Panc1 (cell line): ENCODE measurements around the gene ZRANB2. TPM values are rescaled to one million over a fixed set of nuclear protein-coding genes. Genes with fewer than 3 reads are reported as not detected.

ENCODE experiments used
- ATAC-seq: fragments of 200-7000 bp; cut with Tn5 transposase; 2 replicates; pipeline ENCODE4 v1.9.1; 2020; ENCODE audit warnings: mild to moderate bottlenecking, moderate library complexity
- Bru-seq: library from RNA; stranded (reverse); fragments of 400-500 nt; gene quantifications from one replicate; lab custom pipeline; 2021; lab: Mats Ljungman, UMichigan
- BruChase-seq, 2 experiments: library from RNA; stranded (reverse); fragments of 400-500 nt; gene quantifications; one replicate each; lab custom pipeline; 2021; lab: Mats Ljungman, UMichigan
- BruUV-seq: library from RNA; stranded (reverse); fragments of 400-500 nt; replicated peaks from 2 replicates; lab custom pipeline; 2021; lab: Mats Ljungman, UMichigan
- CTCF ChIA-PET: fragments of 300-600 bp; sonication (Branson Sonifier 250); formaldehyde crosslinking; loops from one replicate; lab custom pipeline; 2022; ENCODE audit warnings: antibody characterized with exemption; lab: Charles Lee
- POLR2A ChIA-PET: fragments of 300-600 bp; sonication (Branson Sonifier 250); formaldehyde crosslinking; loops from one replicate; lab custom pipeline; 2022; ENCODE audit warnings: antibody characterized with exemption; lab: Charles Lee
- DNase-seq: peaks from one replicate; pipeline ENCODE4 v3.0.0-alpha.2; 2010; ENCODE audit warnings: low read depth, low spot score
- H3K27ac ChIP-seq: 2 replicates; pipeline ENCODE4 v1.5.1; 2011; ENCODE audit warnings: mild to moderate bottlenecking, low read length, inconsistent platforms
- H3K27me3 ChIP-seq: fragments of 200-500 bp; sonication (Bioruptor generic); 2 replicates; pipeline ENCODE4 v1.6.0; 2014; ENCODE audit warnings: low read length, inconsistent platforms; ENCODE audit not compliant: control insufficient read depth, insufficient read depth
- H3K36me3 ChIP-seq: fragments of 200-500 bp; sonication (Bioruptor generic); 2 replicates; pipeline ENCODE4 v1.5.1; 2014; ENCODE audit warnings: inconsistent platforms, mild to moderate bottlenecking, low read length, moderate library complexity; ENCODE audit not compliant: control insufficient read depth, insufficient read depth
- H3K4me1 ChIP-seq: 2 replicates; pipeline ENCODE4 v1.5.1; 2011; ENCODE audit warnings: inconsistent platforms, mild to moderate bottlenecking, low read length, moderate library complexity; ENCODE audit not compliant: control insufficient read depth, insufficient read depth
- H3K4me3 ChIP-seq, 2 experiments: 2 replicates each; pipeline ENCODE4 v1.5.1; 2011 to 2012; ENCODE audit warnings: low read depth in 2 of 2, low read length in 2 of 2, mild to moderate bottlenecking in 2 of 2, inconsistent platforms in 1 of 2, moderate library complexity in 1 of 2
- H3K9me3 ChIP-seq: fragments of 200-500 bp; sonication (Bioruptor generic); 2 replicates; pipeline ENCODE4 v1.5.1; 2014; ENCODE audit warnings: low read depth, mild to moderate bottlenecking, inconsistent platforms, low read length, moderate library complexity; ENCODE audit not compliant: control insufficient read depth, insufficient read depth
- POLR2AphosphoS5 ChIP-seq: IDR thresholded peaks from 2 replicates; pipeline ENCODE4 v1.6.1; 2012; ENCODE audit warnings: mild to moderate bottlenecking, low read depth, low read length, moderate library complexity
- SIN3A ChIP-seq: IDR thresholded peaks from 2 replicates; pipeline ENCODE4 v1.6.1; 2012; ENCODE audit warnings: low read depth, mild to moderate bottlenecking, low read length, moderate library complexity, borderline replicate concordance; ENCODE audit not compliant: insufficient read depth
- TCF7L2 ChIP-seq: IDR thresholded peaks from 2 replicates; pipeline ENCODE4 v1.6.1; 2011; ENCODE audit warnings: mild to moderate bottlenecking, low read depth, low read length, inconsistent platforms
- in situ Hi-C: cut with HindIII; loops from 2 replicates; pipeline ENCODE4 v1.10.0; 2016; ENCODE audit warnings: low sequenced_read_pairs, low pct_unique_long_range_greater_than_20kb
- intact Hi-C: fragments of 100-400 bp; cut with micrococcal nuclease; formaldehyde crosslinking; loops from one replicate; pipeline ENCODE4 v1.10.0; 2022; ENCODE audit not compliant: unreplicated experiment
- long read RNA-seq: library from polyadenylated mRNA; unstranded; transcript quantifications from one replicate; pipeline ENCODE4 v2.0.0, GENCODE V29; 2021; ENCODE audit not compliant: unreplicated experiment
- polyA plus RNA-seq: library from polyadenylated mRNA; unstranded; fragments of >200 nt; gene quantifications from one replicate; pipeline ENCODE4 v1.2.1, GENCODE V29; 2012; ENCODE audit warnings: missing spikeins; ENCODE audit not compliant: insufficient read length
- total RNA-seq: library from RNA; stranded (reverse); gene quantifications from one replicate; pipeline ENCODE4 v1.2.1, GENCODE V29; 2021; ENCODE audit not compliant: unreplicated experiment
- TF ChIP-seq, protein P1 (sequence below): fragments of 450-650 bp; IDR thresholded peaks from 2 replicates; pipeline ENCODE4 v1.5.1; 2017; ENCODE audit warnings: mild to moderate bottlenecking
- TF ChIP-seq, protein P2 (sequence below), 2 experiments: IDR thresholded peaks; 2 replicates each; pipeline ENCODE4 v1.6.1; 2011 to 2012; ENCODE audit warnings: low read depth in 2 of 2, control low read depth in 1 of 2, low read length in 1 of 2, mild to moderate bottlenecking in 1 of 2, moderate library complexity in 1 of 2; ENCODE audit not compliant: insufficient read depth in 1 of 2

The ZRANB2 gene, protein sequence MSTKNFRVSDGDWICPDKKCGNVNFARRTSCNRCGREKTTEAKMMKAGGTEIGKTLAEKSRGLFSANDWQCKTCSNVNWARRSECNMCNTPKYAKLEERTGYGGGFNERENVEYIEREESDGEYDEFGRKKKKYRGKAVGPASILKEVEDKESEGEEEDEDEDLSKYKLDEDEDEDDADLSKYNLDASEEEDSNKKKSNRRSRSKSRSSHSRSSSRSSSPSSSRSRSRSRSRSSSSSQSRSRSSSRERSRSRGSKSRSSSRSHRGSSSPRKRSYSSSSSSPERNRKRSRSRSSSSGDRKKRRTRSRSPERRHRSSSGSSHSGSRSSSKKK
- 64.9 TPM for total RNA-seq
- 25.9 TPM for polyA plus RNA-seq
- Bru-seq, nascent RNA: percentile 98 among the genes with signal in this experiment
- BruChase-seq, experiment 1, labeled RNA remaining after a 2-hour chase: percentile 98 among the genes with signal in this experiment
- BruChase-seq, experiment 2, labeled RNA remaining after a 6-hour chase: percentile 94 among the genes with signal in this experiment
- long read RNA-seq, transcript ZRANB2-202 (10 exons, 3,078 nt): major isoform, 51 of 136 reads
- long read RNA-seq, transcript ZRANB2-201 (11 exons, 2,821 nt): minor isoform, 19 of 136 reads
- long read RNA-seq, partial matches to known transcripts: 42 of 136 reads
- long read RNA-seq, other reads (novel, unspliced or antisense): 23 of 136 reads

GRCh38 chr1:71080739-71081696 is at the start of gene ZRANB2:
TSS of gene ZRANB2 (minus strand) at chr1:71081035. CDS start at chr1:71080995, 40 bp downstream.
- peak; percentile 99 for ATAC-seq
- TF ChIP-seq, protein P1, sequence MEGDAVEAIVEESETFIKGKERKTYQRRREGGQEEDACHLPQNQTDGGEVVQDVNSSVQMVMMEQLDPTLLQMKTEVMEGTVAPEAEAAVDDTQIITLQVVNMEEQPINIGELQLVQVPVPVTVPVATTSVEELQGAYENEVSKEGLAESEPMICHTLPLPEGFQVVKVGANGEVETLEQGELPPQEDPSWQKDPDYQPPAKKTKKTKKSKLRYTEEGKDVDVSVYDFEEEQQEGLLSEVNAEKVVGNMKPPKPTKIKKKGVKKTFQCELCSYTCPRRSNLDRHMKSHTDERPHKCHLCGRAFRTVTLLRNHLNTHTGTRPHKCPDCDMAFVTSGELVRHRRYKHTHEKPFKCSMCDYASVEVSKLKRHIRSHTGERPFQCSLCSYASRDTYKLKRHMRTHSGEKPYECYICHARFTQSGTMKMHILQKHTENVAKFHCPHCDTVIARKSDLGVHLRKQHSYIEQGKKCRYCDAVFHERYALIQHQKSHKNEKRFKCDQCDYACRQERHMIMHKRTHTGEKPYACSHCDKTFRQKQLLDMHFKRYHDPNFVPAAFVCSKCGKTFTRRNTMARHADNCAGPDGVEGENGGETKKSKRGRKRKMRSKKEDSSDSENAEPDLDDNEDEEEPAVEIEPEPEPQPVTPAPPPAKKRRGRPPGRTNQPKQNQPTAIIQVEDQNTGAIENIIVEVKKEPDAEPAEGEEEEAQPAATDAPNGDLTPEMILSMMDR: peak; percentile 90
- TF ChIP-seq TCF7L2 (no peak), SIN3A (no peak; the same call in 1 of the 2 replicates), POLR2AphosphoS5 (peak; percentile 80)
- TF ChIP-seq, protein P2, sequence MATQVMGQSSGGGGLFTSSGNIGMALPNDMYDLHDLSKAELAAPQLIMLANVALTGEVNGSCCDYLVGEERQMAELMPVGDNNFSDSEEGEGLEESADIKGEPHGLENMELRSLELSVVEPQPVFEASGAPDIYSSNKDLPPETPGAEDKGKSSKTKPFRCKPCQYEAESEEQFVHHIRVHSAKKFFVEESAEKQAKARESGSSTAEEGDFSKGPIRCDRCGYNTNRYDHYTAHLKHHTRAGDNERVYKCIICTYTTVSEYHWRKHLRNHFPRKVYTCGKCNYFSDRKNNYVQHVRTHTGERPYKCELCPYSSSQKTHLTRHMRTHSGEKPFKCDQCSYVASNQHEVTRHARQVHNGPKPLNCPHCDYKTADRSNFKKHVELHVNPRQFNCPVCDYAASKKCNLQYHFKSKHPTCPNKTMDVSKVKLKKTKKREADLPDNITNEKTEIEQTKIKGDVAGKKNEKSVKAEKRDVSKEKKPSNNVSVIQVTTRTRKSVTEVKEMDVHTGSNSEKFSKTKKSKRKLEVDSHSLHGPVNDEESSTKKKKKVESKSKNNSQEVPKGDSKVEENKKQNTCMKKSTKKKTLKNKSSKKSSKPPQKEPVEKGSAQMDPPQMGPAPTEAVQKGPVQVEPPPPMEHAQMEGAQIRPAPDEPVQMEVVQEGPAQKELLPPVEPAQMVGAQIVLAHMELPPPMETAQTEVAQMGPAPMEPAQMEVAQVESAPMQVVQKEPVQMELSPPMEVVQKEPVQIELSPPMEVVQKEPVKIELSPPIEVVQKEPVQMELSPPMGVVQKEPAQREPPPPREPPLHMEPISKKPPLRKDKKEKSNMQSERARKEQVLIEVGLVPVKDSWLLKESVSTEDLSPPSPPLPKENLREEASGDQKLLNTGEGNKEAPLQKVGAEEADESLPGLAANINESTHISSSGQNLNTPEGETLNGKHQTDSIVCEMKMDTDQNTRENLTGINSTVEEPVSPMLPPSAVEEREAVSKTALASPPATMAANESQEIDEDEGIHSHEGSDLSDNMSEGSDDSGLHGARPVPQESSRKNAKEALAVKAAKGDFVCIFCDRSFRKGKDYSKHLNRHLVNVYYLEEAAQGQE (IDR thresholded peaks at IDR 0.05; ENCODE audit: insufficient read depth in 1 of 2, low read depth in 2 of 2, low read length in 1 of 2): no peak
- peaks cover 10% of the 10 kb centered on the region; the same call in 1 of the 2 replicates for H3K4me1 ChIP-seq
- POLR2A ChIA-PET: interaction anchor here (0.5 to 0.6 kb wide), 2 partner anchors 753 to 1203 kb away, joined by 3 to 4 read pairs; no protein-coding TSS in a partner anchor
- intact Hi-C loops: no loop called here
- peak; percentile 92 for DNase-seq
- H3K27me3 ChIP-seq: peaks cover 4% of the 10 kb centered on the region; the same call in 1 of the 2 replicates
- peaks cover 41% of the 10 kb centered on the region for H3K36me3 ChIP-seq
- no TSS peak for BruUV-seq
- peaks cover 7% of the 10 kb centered on the region; the same call in 1 of the 2 replicates for H3K9me3 ChIP-seq
- H3K4me3 ChIP-seq: peak within 1 kb of the TSS; percentile 95 to 100
- in situ Hi-C loops: no loop called here
- CTCF ChIA-PET: interaction anchor here (0.7 kb wide), 1 partner anchor 826 kb away, joined by 3 read pairs; no protein-coding TSS in a partner anchor
- peak within 1 kb of the TSS; percentile 99 for H3K27ac ChIP-seq

DNA sequence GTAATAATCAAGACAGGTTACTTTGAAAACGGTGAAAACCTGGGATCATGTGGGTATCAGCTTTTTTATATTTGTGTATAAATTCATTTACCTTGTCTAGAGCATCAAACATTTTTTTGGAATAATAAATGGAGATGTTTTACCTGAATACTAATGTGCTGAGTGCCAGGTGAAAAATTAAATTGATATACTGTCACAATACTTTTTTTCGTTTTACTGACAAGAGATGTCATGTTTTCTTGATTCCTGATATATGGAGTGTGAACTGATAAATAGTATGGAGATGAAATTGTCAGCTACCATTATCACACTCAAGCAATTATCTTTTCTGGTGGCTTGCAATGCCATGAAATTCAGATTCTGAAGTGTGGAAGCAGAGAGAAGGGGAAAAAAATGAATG is 47.2 kb upstream of the ZRANB2 start:
- Histone ChIP-seq H3K4me1 (no peaks in the 10 kb centered on the region), H3K27me3 (no peaks in the 10 kb centered on the region), H3K27ac (no peak overlapping the region), H3K9me3 (peaks cover 6% of the 10 kb centered on the region; the same call in 1 of the 2 replicates), H3K4me3 (no peak overlapping the region), H3K36me3 (no peaks in the 10 kb centered on the region)
- in situ Hi-C loops (no loop called here), intact Hi-C loops (no loop called here)
- ChIA-PET POLR2A (no interaction called here), CTCF (no interaction called here)
- BruUV-seq: no TSS peak
- TF ChIP-seq, protein P1: no peak
- TF ChIP-seq POLR2AphosphoS5 (no peak), TCF7L2 (no peak), SIN3A (no peak)
- TF ChIP-seq, protein P2 (IDR thresholded peaks at IDR 0.05; ENCODE audit: insufficient read depth in 1 of 2, low read depth in 2 of 2, low read length in 1 of 2): no peak
- ATAC-seq: no peak
- DNase-seq: no peak
